ENCODE data around the gene PSMG4.

PSMG4 gene

DNA sequence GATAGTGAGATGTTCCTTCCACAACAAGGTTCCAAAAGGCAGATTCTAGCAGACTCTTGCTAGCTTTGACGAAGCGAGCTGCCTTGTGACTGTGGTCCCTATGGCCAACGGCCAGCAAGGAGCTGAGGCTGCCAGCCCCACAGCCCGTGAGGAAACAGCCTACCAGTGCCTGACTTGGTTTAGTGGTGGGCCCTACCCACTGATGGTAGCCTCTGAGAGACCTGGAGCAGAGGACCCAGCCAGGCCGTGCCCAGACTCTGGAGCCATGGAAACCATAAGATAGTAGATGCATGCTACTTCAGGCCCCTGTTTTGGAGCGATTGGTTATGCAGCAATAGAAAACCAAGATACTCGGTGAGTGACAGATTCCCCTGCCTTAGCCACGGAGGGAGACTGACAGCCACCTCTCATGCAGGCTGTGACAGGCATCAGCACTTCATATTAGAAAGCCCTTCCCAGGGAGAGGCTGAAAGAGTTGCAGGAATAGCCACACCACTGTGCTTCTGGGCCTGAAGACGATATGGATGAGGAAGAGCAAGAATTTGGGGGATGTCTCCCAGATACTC lies 19.2 kb downstream of the PSMG4 start:
- no peak for DNase-seq

DNA sequence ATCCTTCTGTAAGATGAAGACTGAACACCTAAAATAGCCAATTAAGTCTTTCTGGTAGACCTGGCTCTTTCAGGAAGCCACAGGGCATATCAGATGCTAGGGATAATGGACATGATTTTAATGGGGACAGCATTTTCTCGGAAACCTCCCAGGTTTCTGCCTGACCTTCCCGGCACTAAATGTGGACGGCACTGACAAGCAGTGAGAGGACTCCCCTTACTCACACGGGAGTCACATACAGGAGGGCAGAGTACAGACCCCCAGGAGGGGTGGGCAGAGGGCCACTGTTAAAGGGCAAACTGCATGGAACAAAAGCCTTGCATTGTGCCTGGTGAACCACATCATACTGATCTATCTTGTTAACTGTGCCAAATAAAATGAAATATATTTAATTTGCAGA lies 19.9 kb downstream of the PSMG4 start:
- DNase-seq, result no peak

- DNase-seq, result no peak
Observed at GRCh38 chr6:3280091-3280490, 21.3 kb downstream of the PSMG4 start.

- peak; percentile 23 for DNase-seq
Observed at GRCh38 chr6:3280866-3281465, 22.2 kb downstream of the PSMG4 start.

GRCh38 chr6:3281631-3282475 lies 23.1 kb downstream of the PSMG4 start:
- peak; percentile 98 for DNase-seq

DNA sequence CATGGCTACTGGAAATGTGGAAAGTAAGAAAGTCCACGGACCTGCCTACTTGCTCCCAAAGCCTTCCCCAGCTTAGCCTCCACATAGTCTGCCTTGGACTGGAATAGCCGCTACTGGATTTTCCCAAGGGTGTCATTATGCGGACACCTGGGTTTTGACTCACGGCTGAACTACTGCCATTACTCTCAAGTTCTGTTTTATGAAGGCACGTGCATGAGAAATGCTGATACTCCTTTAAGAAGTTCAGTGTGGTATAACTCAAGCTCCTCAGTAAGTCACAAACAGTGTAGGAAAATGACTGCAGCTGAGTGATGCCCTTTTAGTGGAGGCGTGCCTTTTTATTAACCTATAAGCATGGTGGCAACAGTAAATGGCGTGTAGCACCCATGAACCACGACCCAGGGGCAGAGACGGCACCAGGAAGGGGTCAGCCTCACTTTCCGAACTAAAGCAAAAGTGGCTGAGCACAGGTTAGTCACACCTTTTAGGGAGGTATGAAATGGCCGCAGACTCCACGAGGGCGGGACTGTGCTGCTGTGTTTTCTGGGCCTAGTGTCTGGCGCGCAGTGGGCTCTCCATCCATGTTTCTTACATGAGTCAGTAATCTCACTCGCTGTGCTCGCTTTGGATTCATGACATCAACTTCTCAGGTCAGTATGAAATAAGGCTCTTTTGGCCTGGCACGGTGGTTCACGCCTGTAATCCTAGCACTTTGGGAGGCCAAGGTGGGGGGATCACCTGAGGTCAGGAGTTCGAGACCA lies 23.9 kb downstream of the PSMG4 start:
- no peak for DNase-seq

DNA sequence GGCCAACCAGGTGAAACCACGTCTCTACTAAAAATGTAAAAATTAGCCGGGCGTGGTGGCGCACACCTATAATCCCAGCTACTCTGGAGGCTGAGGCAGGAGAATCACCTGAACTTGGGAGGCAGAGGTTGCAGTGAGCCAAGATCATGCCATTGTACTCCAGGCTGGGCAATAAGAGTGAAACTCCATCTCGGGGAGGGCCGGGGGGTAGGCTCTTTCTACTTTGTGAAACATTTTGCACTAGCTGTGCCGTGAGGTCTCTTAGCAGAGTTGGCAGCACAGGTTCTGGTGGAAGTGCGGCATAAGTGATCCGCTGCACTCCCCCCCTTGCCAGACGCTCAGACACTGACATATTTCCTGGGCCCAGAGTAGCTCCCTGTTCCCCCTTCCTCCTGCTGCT lies 24.5 kb downstream of the PSMG4 start:
- no peak for DNase-seq

GRCh38 chr6:3283641-3284435 lies 25.1 kb downstream of the PSMG4 start:
- DNase-seq, result no peak

DNA sequence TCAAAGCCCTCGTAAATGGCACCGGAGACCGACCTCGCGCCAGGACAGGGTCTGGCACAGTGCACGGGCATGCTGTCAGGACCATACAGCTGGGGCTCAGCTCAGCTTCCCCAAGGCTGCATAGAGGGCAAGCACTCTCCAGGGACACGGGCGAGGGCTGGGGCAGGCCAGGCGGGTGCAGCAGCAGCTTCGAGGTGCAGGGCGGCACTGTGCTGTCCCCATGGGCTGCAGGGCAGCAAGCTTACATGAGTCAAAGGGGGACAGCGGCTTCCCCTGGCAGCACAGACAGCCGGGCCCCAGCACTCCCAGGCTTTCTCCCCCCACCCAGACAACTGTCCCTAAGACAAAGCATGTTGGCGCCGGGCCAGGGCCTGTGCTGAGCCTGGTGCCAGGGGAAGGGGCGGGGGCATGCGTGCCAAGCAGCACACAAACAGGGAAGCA lies 25.7 kb downstream of the PSMG4 start:
- DNase-seq, result no peak

DNA sequence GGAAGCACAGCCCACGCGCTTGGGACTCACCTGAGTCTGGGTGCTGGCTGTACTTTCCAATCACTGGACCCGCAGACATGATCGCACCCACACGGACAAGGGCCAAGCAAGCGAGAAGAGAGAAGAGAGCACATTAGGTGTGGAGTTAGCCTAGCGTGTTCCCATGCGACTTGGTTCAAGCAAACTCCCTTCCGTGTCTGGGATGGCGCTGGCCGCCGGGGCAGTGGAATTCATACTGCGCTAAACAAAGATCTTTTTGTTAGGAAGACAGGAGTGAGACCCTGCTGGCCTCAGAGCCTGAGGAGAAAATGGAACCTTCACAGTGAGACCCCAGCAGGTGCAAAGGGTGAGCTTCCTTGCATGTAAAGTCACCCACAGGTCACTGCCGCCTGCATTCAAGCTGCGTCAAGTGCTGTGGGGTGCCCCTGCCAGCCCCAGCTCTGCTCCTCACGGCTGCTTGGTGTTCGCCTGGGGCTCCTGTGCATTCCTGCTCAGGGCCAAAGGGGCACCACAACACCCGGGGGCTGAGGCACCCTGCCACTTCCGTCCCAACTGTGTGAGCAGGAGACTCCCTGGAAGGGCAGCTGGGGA lies 26.4 kb downstream of the PSMG4 start:
- DNase-seq, result no peak

DNA sequence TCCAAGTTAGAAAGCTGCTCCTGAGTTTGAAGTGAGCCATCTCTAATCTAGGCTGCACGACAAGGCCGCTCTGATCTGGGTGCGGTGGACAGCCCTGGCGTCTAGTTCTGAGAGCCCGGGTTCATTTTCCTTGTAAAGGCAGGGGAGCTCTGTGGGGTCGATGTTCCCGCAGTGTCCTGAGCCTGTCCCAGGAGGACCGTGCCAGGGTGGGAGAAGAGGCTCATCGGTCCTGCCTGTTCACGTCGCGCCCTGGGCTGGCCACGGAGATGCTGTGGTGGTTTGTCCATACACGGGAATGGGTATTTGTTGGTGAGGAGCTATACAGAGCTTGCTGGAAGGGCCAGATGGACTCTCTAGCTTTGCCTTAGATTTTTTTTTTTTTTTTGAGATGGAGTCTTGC lies 27.0 kb downstream of the PSMG4 start:
- DNase-seq, result no peak

DNA sequence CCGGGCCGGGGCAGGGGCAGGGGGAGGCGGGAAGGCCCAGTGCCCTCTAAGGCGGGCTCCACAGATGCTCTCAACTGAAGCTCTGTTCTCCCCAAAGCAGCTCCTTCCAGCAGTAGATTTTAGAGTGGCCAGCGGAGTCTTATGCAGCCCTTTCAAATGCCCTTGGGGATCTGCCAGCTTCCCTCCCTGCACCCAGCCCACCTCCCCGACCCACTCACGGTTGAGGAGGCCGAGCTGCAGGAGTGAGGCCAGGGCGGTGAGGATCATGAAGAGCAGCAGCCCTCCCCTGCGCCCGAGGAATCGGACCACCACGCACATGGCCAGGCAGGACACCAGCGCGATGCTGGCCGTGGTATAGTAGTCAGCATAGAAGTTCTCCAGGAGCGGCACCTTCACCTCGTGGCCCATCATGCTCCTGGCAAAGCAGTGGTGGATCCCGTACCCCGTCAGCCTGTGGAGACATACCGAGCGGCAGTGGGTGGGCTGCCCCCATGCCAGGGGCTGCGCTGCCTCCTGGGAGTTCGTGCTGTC lies 28.0 kb downstream of the PSMG4 start:
- DNase-seq, result no peak

DNA sequence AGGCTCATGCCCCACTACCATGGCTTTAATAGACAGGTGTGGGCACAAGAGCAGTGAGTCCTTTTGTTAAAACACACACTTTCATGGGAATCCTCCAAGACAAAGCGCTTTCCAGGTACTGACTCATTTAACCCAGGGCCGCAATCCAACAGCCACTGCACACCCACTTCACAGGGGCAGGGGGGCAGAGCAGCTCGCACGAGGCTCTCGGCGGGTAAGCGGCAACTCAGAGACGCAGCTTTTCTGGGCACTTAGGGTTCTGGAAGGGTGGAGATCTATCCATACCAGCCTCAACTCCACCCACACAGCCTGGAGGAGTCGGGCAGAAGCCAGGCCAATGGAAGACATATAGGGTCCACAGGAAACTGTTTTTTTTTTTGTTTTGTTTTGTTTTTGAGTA lies 28.6 kb downstream of the PSMG4 start:
- DNase-seq, result no peak

DNA sequence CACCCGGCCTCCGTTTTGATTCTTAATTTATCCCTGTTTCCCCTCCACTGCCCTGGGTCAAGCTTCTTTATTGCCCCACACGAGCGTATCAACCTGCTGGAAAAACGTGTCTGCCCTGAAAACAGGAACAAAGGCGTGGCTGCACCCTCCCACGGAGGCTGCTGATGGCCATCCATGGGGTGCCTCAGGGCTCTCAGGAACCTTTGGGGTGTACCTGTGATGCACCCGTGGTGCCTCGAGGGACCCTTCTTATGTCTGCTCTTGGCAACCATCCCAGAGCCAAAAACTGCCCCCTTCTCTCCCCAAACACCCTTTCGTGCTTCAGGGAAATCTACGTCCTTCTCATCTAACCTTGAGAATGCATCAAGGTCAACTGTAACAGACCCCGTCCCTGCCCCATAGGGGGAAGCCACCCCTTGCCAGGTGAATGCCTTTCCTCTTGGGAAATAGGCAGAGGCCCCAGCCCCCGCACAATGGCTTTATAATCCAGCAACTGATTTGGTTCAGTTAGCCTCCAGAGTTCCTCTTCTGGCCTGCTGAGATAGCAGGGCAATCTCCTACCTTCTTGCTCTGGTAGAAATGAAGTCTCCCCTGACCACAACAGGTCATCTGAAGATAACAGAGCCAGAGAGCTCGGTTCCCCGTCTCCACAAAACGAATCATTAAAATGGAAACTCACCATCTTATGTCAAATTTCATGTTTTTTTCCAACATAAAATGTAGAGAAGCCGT lies 29.4 kb downstream of the PSMG4 start:
- no peak for DNase-seq

DNA sequence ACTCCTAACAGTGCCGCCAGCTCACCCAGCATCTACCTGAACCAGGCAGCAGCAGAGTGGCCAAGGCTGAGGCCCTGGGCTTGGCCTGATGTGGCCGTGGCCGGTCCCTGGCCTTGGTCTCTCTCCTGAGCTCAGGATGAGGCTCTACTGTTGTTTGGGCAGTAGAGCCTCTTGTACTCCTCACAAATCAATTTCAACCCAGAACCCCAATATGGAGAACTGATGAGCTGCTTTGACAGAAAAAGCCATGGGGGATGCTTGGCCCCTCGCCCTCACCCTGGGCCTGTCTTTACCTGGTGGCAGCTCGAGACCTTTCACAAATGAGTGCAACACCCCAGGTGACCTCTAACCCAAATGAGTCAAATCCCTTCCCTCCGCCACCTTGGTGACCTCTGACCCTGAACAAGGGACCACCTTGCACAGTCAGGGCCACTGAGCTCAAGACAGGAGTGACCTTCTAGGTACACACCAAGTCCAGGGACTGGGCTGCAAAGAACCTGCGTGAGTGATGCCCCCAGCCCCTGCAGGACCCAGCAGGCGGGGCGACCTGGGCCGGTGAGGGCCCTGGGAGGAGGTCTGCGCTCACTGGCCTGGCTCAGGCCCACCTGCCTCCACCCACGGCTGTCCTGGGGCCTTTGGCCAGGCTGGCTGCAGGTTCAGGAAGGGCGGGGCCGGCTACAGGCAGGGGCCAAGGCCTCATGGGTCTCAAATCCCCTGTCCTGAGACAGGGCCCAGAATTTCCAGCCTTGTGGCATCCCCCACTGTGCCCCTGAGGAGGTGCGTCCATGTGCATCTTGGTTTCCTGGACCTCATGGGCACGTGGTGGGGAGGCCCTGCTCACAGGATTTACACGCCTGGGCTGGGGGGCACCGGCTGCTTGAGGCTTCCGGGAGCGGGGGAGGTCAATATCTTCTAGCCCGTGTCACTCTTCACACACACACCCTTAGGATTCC lies 30.2 kb downstream of the PSMG4 start:
- no peak for DNase-seq

- no peak for DNase-seq
Observed at GRCh38 chr6:3289664-3290055, 30.9 kb downstream of the PSMG4 start.

DNA sequence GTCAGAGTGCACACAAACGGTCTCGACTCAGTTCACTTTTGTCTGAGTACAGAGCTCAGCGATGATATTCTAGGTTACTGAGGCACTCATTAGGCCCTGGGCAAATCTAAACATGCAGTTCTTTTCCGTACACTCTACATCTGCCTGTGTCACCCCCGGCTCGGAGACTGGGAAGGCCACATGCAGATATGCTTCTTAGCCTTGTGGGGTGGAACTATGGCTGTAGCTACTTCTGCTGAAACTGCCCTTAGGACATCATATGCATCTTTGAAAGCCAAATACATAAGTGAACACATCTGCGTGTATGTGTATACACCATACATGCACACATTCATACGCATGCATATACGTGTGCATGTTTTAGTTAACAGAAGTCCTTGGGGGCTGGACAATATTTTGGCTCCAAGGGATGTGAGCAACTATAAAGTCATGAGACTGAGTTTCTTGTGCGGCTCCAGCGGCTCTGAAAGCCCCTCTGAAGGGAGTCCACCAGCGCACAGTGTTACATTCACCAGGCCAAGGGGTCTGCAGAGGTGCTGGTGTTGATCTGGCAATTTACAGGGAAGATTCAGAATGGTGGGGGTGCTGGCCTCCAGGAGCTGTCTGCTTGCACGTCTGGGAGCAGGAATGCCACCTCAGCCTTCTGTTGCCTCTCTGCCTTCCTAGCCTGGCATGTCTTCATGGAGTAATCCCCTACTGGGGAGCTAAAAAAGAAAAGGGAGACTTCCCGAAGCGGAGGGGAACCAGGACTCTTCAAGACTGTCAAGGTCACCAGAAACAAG lies 31.6 kb downstream of the PSMG4 start:
- no peak for DNase-seq

GRCh38 chr6:3290931-3291211 lies 32.1 kb downstream of the PSMG4 start:
- DNase-seq, result no peak

DNA sequence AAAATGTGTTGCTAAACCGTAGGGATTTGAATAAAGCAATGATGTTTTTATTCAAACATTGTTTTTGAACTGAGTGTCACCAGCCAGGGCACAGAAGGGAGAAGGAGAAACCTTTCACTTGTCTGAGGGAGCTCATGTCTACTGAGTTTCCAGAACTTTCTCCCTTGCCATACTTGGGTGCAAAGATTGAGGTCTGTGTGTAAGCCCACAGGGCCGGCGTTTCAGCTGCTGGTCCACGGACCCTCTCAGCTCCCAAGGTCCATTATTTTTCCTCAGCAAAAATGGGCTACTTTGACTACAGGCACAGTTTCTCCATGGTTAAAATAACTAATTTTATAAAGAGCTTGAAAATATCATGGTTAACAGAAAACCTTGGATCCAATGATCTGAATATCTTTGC lies 32.6 kb downstream of the PSMG4 start:
- DNase-seq, result no peak

DNA sequence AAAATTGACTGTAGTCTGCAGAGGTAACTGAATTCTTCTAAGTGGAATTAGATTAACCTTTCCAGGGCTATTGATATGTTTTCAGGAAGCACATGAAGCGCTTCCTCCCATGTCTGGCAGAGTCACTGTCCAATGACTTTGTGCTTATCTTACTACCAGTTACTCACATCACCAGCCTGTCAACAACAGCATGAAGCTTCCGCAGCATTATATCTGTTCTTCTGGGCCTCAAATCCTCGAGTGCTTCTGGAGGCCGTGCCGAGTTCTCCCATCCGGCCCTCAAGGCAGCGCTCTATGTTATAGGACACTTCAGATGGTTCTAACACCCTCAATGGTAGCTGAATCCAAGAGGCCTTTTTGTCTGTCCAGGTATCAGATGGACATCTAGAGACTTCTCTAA lies 33.2 kb downstream of the PSMG4 start:
- DNase-seq, result no peak

Data from fibroblast of upper back skin (primary cell).